Measurements from ENCODE around the gene POLRMT.

POLRMT gene

GRCh38 chr19:596263-596655 is 37.1 kb downstream of the POLRMT start:
- H3K9me3 ChIP-seq (ENCODE audit: control insufficient read depth, insufficient read depth, low read depth, low read length), result no peaks in the 10 kb centered on the region
- ChIA-PET POLR2A (no interaction called here), CTCF (interaction anchor here (0.8 kb wide), 1 partner anchor 12 kb away, joined by 4 read pairs; no protein-coding TSS in a partner anchor)
- no peaks in the 10 kb centered on the region for H3K4me1 ChIP-seq (ENCODE audit: control insufficient read depth, insufficient read depth, low read length)
- TF ChIP-seq ZNF530 (tag by site-specific recombination; IDR thresholded peaks at IDR 0.05; ENCODE audit: low read depth), result no peak
- TF ChIP-seq PRDM2 (tag by site-specific recombination; IDR thresholded peaks at IDR 0.05; ENCODE audit: borderline replicate concordance), result no peak
- no peak for TF ChIP-seq ZNF626 (tag by site-specific recombination; IDR thresholded peaks at IDR 0.05)
- no peak for TF ChIP-seq ELK4 (IDR thresholded peaks at IDR 0.05; ENCODE audit: borderline replicate concordance, low read depth, low read length)
- no peak for TF ChIP-seq ZSCAN23 (tag by site-specific recombination; IDR thresholded peaks at IDR 0.05)
- no peak for TF ChIP-seq ZNF629 (tag by site-specific recombination; IDR thresholded peaks at IDR 0.05)
- no peak for TF ChIP-seq AEBP2 (tag by site-specific recombination; IDR thresholded peaks at IDR 0.05; ENCODE audit: borderline replicate concordance)
- TF ChIP-seq SP7 (tag by site-specific recombination; IDR thresholded peaks at IDR 0.05), result no peak
- no peak for TF ChIP-seq ZNF223 (tag by site-specific recombination; IDR thresholded peaks at IDR 0.05)
- TF ChIP-seq ZNF549 (tag by site-specific recombination; IDR thresholded peaks at IDR 0.05), result no peak
- TF ChIP-seq ZNF768 (tag by site-specific recombination; IDR thresholded peaks at IDR 0.05), result no peak
- no peak for TF ChIP-seq ZNF350 (tag by site-specific recombination; IDR thresholded peaks at IDR 0.05)
- TF ChIP-seq ZNF175 (tag by site-specific recombination; IDR thresholded peaks at IDR 0.05), result no peak
- no peak for TF ChIP-seq PATZ1 (tag by site-specific recombination; IDR thresholded peaks at IDR 0.05)
- no peak for TF ChIP-seq ZNF132 (tag by site-specific recombination; IDR thresholded peaks at IDR 0.05; ENCODE audit: borderline replicate concordance)
- TF ChIP-seq, protein P1, sequence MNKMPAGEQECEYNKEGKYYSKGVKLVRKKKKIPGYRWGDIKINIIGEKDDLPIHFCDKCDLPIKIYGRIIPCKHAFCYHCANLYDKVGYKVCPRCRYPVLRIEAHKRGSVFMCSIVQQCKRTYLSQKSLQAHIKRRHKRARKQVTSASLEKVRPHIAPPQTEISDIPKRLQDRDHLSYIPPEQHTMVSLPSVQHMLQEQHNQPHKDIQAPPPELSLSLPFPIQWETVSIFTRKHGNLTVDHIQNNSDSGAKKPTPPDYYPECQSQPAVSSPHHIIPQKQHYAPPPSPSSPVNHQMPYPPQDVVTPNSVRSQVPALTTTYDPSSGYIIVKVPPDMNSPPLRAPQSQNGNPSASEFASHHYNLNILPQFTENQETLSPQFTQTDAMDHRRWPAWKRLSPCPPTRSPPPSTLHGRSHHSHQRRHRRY (tag by site-specific recombination; IDR thresholded peaks at IDR 0.05), result no peak
- TF ChIP-seq, protein P2, sequence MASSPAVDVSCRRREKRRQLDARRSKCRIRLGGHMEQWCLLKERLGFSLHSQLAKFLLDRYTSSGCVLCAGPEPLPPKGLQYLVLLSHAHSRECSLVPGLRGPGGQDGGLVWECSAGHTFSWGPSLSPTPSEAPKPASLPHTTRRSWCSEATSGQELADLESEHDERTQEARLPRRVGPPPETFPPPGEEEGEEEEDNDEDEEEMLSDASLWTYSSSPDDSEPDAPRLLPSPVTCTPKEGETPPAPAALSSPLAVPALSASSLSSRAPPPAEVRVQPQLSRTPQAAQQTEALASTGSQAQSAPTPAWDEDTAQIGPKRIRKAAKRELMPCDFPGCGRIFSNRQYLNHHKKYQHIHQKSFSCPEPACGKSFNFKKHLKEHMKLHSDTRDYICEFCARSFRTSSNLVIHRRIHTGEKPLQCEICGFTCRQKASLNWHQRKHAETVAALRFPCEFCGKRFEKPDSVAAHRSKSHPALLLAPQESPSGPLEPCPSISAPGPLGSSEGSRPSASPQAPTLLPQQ (tag by site-specific recombination; IDR thresholded peaks at IDR 0.05), result no peak
- TF ChIP-seq ZBTB6 (tag by site-specific recombination; IDR thresholded peaks at IDR 0.05), result no peak
- no peak for TF ChIP-seq WT1 (tag by site-specific recombination; IDR thresholded peaks at IDR 0.05)
- no peak for TF ChIP-seq ZNF280C (tag by site-specific recombination; IDR thresholded peaks at IDR 0.05)
- H3K4me3 ChIP-seq (ENCODE audit: low read depth, low read length), result no peak overlapping the region
- H3K36me3 ChIP-seq (ENCODE audit: control insufficient read depth in 2 of 2, insufficient read depth in 1 of 2, low read length in 2 of 2), result no peaks in the 10 kb centered on the region
- no peak overlapping the region for H3K27ac ChIP-seq (ENCODE audit: extremely low read depth, low read depth, low read length)
